Gastrocnemius medialis (tissue), 4 donors: Measurements from ENCODE around the gene CTIF.

Experiments used
- POLR2A ChIP-seq, 2 donors: fragments of 450-650 bp; IDR thresholded peaks; one replicate each; pipeline ENCODE4 v1.6.1; 2017; ENCODE audit warnings: antibody characterized with exemption in 2 of 2, mild to moderate bottlenecking in 2 of 2, moderate library complexity in 2 of 2
- TF ChIP-seq, protein P1 (sequence below), 5 experiments: fragments of 450-650 bp in 3 of 5; fragments of 200-600 bp in 2 of 5; sonication (generic) in 2 of 5; IDR thresholded peaks in 4 of 5; conservative IDR thresholded peaks in 1 of 5; 1 replicate in 4 of 5; 2 replicates in 1 of 5; pipeline ENCODE4 v1.5.1; 2016 to 2019; ENCODE audit warnings: antibody characterized with exemption in 5 of 5, mild to moderate bottlenecking in 3 of 5, moderate library complexity in 3 of 5

DNA sequence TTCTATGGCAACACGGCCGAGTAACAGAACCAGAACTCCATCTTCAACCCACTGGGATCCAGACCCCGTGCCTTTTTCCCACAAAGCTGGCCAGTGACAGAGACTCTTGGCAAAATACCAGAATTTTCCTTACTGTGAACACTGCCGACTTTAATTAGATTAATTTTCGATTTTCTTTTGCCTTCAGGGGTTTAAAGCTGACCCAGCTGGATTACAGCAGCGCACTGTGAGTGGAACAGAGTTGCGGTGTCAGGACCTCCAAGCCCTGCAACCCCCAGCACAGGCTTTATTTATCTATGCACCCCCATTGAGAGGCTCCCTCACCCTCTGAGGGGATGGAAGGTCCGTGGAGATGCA lies 36.4 kb downstream of the CTIF start:
- TF ChIP-seq, protein P1, sequence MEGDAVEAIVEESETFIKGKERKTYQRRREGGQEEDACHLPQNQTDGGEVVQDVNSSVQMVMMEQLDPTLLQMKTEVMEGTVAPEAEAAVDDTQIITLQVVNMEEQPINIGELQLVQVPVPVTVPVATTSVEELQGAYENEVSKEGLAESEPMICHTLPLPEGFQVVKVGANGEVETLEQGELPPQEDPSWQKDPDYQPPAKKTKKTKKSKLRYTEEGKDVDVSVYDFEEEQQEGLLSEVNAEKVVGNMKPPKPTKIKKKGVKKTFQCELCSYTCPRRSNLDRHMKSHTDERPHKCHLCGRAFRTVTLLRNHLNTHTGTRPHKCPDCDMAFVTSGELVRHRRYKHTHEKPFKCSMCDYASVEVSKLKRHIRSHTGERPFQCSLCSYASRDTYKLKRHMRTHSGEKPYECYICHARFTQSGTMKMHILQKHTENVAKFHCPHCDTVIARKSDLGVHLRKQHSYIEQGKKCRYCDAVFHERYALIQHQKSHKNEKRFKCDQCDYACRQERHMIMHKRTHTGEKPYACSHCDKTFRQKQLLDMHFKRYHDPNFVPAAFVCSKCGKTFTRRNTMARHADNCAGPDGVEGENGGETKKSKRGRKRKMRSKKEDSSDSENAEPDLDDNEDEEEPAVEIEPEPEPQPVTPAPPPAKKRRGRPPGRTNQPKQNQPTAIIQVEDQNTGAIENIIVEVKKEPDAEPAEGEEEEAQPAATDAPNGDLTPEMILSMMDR (IDR thresholded peaks at IDR 0.05 in 4 of 5, conservative IDR thresholded peaks at IDR 0.05 in 1 of 5), result no peak
- TF ChIP-seq POLR2A (IDR thresholded peaks at IDR 0.05), result no peak
